PC-3 (cell line): ENCODE results near the gene MACO1. TPM values are rescaled to one million over a fixed set of nuclear protein-coding genes. Genes with fewer than 3 reads are reported as not detected.

Experiments used
- ATAC-seq: fragments of 200-7000 bp; cut with Tn5 transposase; 2 replicates; pipeline ENCODE4 v1.9.1; 2020; ENCODE audit warnings: mild to moderate bottlenecking, moderate library complexity
- BruUV-seq: library from RNA; stranded (reverse); fragments of 400-500 nt; replicated peaks from 2 replicates; lab custom pipeline; 2021; lab: Mats Ljungman, UMichigan
- CTCF ChIA-PET: fragments of 300-600 bp; sonication (Branson Sonifier 250); formaldehyde crosslinking; loops from one replicate; lab custom pipeline; 2022; ENCODE audit warnings: antibody characterized with exemption; lab: Charles Lee
- POLR2A ChIA-PET: fragments of 300-600 bp; sonication (Branson Sonifier 250); formaldehyde crosslinking; loops from one replicate; lab custom pipeline; 2022; ENCODE audit warnings: antibody characterized with exemption; ENCODE audit not compliant: unreplicated experiment; lab: Charles Lee
- DNase-seq: peaks from one replicate; pipeline ENCODE4 v3.0.0-alpha.2; 2015
- H2AFZ ChIP-seq: fragments of 300-600 bp; sonication (generic); 2 replicates; pipeline ENCODE4 v1.6.0; 2016; ENCODE audit warnings: antibody characterized with exemption, low read length
- H3F3A ChIP-seq: fragments of 300-600 bp; sonication (generic); one replicate; pipeline ENCODE4 v1.6.0; 2017; ENCODE audit warnings: antibody characterized with exemption, low read length, control low read depth, mild to moderate bottlenecking; ENCODE audit not compliant: unreplicated experiment
- H3K27ac ChIP-seq: fragments of 300-600 bp; sonication (generic); 2 replicates; pipeline ENCODE4 v1.5.1; 2016; ENCODE audit warnings: mild to moderate bottlenecking, low read length
- H3K27me3 ChIP-seq: fragments of 300-600 bp; sonication (generic); 2 replicates; pipeline ENCODE4 v1.6.1; 2016; ENCODE audit warnings: low read length, mixed read lengths
- H3K36me3 ChIP-seq: fragments of 300-600 bp; sonication (generic); 2 replicates; pipeline ENCODE4 v1.6.1; 2016; ENCODE audit warnings: low read depth, mixed run types, low read length, mixed read lengths
- H3K4me1 ChIP-seq: fragments of 300-600 bp; sonication (generic); 2 replicates; pipeline ENCODE4 v1.5.1; 2016; ENCODE audit warnings: low read length; ENCODE audit not compliant: insufficient read depth
- H3K4me2 ChIP-seq: fragments of 300-600 bp; sonication (generic); 2 replicates; pipeline ENCODE4 v1.6.0; 2016; ENCODE audit warnings: low read length
- H3K4me3 ChIP-seq: fragments of 300-600 bp; sonication (generic); 2 replicates; pipeline ENCODE4 v1.5.1; 2016; ENCODE audit warnings: mild to moderate bottlenecking, low read length, mixed read lengths
- H3K79me2 ChIP-seq: fragments of 300-600 bp; sonication (generic); 2 replicates; pipeline ENCODE4 v1.6.1; 2017; ENCODE audit warnings: low read length, mixed read lengths
- H3K9ac ChIP-seq: fragments of 300-600 bp; sonication (generic); 2 replicates; pipeline ENCODE4 v1.6.0; 2016; ENCODE audit warnings: mild to moderate bottlenecking, low read length
- H3K9me2 ChIP-seq: fragments of 300-600 bp; sonication (generic); replicated peaks from 2 replicates; pipeline ENCODE4 v1.6.1; 2016; ENCODE audit warnings: mixed run types, low read length, mixed read lengths
- H3K9me3 ChIP-seq: fragments of 300-600 bp; sonication (generic); 2 replicates; pipeline ENCODE4 v1.6.1; 2016; ENCODE audit warnings: low read length, mixed read lengths
- H4K20me1 ChIP-seq: fragments of 300-600 bp; sonication (generic); 2 replicates; pipeline ENCODE4 v1.6.1; 2016; ENCODE audit warnings: low read length, mixed read lengths
- CTCF ChIP-seq: fragments of 300-600 bp; sonication (generic); conservative IDR thresholded peaks from 2 replicates; pipeline ENCODE4 v1.5.1; 2017; ENCODE audit warnings: antibody characterized with exemption, low read depth, mild to moderate bottlenecking, low read length
- EZH2 ChIP-seq: fragments of 300-600 bp; sonication (generic); IDR thresholded peaks from one replicate; pipeline ENCODE4 v1.6.1; 2017; ENCODE audit warnings: antibody characterized with exemption, mild to moderate bottlenecking, low read length; ENCODE audit not compliant: unreplicated experiment
- EZH2phosphoT487 ChIP-seq: fragments of 300-600 bp; sonication (generic); IDR thresholded peaks from 2 replicates; pipeline ENCODE4 v1.6.1; 2018; ENCODE audit warnings: mild to moderate bottlenecking, antibody characterized with exemption, low read length, borderline replicate concordance
- intact Hi-C: fragments of 100-400 bp; cut with micrococcal nuclease; formaldehyde crosslinking; loops from 2 replicates; pipeline ENCODE4 v1.9.0; 2023
- total RNA-seq: library from RNA; depleted of rRNA; stranded (reverse); fragments of >200 nt; gene quantifications from 2 replicates; pipeline ENCODE4 v1.2.3, GENCODE V29; 2014

The MACO1 gene
- total RNA-seq, 1 experiment from 2014 or later = 14.0 TPM

GRCh38 chr1:25537153-25537831, 106.6 kb downstream of the MACO1 start:
- H3K4me2 ChIP-seq = no peak overlapping the region
- no peaks in the 10 kb centered on the region for H4K20me1 ChIP-seq
- no TSS peak for BruUV-seq
- ATAC-seq (no peak), DNase-seq (no peak)
- no peaks in the 10 kb centered on the region for H3K79me2 ChIP-seq
- no peaks in the 10 kb centered on the region for H3K9me2 ChIP-seq
- H3K9ac ChIP-seq = no peak overlapping the region
- ChIA-PET CTCF (no interaction called here), POLR2A (no interaction called here)
- no peaks in the 10 kb centered on the region; the same call in 1 of the 2 replicates for H3K4me1 ChIP-seq
- no peak overlapping the region for H3K27ac ChIP-seq
- no peaks in the 10 kb centered on the region for H3K36me3 ChIP-seq
- no peaks in the 10 kb centered on the region for H3K27me3 ChIP-seq
- no peaks in the 10 kb centered on the region for H3F3A ChIP-seq
- intact Hi-C loops = no loop called here
- H2AFZ ChIP-seq = no peak overlapping the region
- no peaks in the 10 kb centered on the region for H3K9me3 ChIP-seq
- no peak for TF ChIP-seq EZH2phosphoT487
- no peak for TF ChIP-seq EZH2
- no peak overlapping the region for H3K4me3 ChIP-seq

- Histone ChIP-seq H3K27me3 (no peaks in the 10 kb centered on the region), H3K4me3 (no peak overlapping the region), H3K9me3 (no peaks in the 10 kb centered on the region), H3K36me3 (no peaks in the 10 kb centered on the region), H3K9ac (no peak overlapping the region), H3K9me2 (no peaks in the 10 kb centered on the region), H3K79me2 (no peaks in the 10 kb centered on the region), H3K4me1 (no peaks in the 10 kb centered on the region; the same call in 1 of the 2 replicates), H2AFZ (no peak overlapping the region), H4K20me1 (no peaks in the 10 kb centered on the region), H3F3A (no peaks in the 10 kb centered on the region), H3K4me2 (no peak overlapping the region), H3K27ac (no peak overlapping the region)
- no peak for TF ChIP-seq EZH2phosphoT487
- TF ChIP-seq EZH2 = no peak
- TF ChIP-seq CTCF = no peak
- CTCF ChIA-PET = no interaction called here
- intact Hi-C loops = no loop called here
- POLR2A ChIA-PET = no interaction called here
- ATAC-seq = no peak
- no TSS peak for BruUV-seq
- DNase-seq = no peak
Measured at GRCh38 chr1:25538191-25538767, 107.6 kb downstream of the MACO1 start.

- H3K4me1 ChIP-seq = peaks cover 4% of the 10 kb centered on the region; the same call in 1 of the 2 replicates
- no peaks in the 10 kb centered on the region for H3K36me3 ChIP-seq
- BruUV-seq = no TSS peak
- peaks cover 22% of the 10 kb centered on the region for H3K79me2 ChIP-seq
- no peaks in the 10 kb centered on the region for H3K27me3 ChIP-seq
- peaks cover 7% of the 10 kb centered on the region; the same call in 1 of the 2 replicates for H4K20me1 ChIP-seq
- intact Hi-C loops = no loop called here
- H3F3A ChIP-seq = no peaks in the 10 kb centered on the region
- no peaks in the 10 kb centered on the region for H3K9me2 ChIP-seq
- DNase-seq (no peak), ATAC-seq (no peak)
- ChIA-PET POLR2A (no interaction called here), CTCF (no interaction called here)
- H3K27ac ChIP-seq = no peak overlapping the region
- no peak overlapping the region for H2AFZ ChIP-seq
- TF ChIP-seq EZH2 (no peak), EZH2phosphoT487 (no peak), CTCF (no peak)
- no peaks in the 10 kb centered on the region for H3K9me3 ChIP-seq
- no peak overlapping the region for H3K4me3 ChIP-seq
- H3K4me2 ChIP-seq = no peak overlapping the region
- H3K9ac ChIP-seq = no peak overlapping the region
Measured at GRCh38 chr1:25540750-25541342, 110.1 kb downstream of the MACO1 start.
